DMS153 treated with DMSO at 0.1 percent for 48 hours (cell line): Measurements from ENCODE around the gene GALNT8.
A peak's percentile ranks its signal among the peaks of the same experiment; 100 is the strongest.

Source experiments
- DNase-seq: peaks from one replicate; lab custom pipeline; 2025; ENCODE audit not compliant: unreplicated experiment; lab: John Stamatoyannopoulos, UW

GALNT8 gene

GRCh38 chr12:4794491-4794890 lies 74.3 kb downstream of the GALNT8 start:
- DNase-seq, result no peak

DNA sequence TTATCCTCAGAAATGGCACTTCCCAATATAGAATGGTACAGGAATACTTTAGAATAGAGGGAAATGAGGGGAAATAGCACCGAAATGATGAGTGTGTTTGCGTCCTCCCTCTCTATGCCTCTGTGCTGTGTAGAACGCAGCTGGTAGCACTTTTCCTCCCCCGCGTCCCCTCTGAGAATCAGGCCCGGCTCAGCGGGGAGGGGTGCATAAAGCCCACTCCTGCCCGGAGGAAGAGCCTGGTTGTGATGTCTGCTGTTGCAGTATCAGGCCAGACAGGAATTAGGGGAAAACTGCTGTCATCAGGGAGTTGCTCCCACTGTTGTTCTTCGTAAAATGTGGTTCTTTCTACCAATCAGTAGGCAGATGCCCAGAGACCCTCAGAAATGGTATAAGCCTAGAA lies 76.0 kb downstream of the GALNT8 start:
- DNase-seq, result no peak

DNA sequence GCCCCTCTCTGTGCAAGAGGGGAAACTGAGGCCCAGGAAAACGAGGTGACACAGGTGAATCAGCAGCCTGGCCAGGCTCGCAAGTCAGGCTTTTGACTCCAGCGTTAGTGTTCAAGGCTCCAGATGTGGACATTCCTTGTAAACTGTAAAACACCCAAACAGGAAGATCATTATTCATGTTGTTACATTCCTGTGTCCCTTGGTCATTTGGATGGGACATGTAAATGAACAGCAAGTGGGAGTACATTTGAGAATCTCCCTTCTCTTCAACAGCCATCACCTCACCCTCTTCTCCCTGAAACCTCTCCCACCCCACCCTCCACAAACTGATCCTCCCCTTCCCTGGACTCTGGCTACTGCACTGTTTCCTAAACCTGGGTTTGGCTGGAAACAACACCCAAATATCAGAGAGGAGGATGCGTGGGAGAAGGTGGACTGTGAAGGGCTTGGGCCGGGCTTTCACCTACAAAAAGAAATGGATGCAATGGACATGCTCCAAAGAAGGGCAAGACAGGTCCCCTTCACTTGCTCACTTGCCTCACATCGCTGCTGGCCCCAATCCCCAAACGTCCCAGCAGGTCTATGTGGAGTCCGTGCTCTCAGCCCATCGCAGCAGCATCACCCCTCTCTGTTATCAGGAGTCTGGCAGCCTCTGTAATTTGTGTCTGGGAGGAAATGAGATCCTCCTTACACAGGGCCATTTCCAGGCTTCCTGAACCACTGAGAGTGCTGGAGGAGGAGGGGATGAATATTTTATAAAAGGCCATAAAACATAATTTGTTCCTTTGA lies 76.7 kb downstream of the GALNT8 start:
- DNase-seq, result no peak

- DNase-seq, result no peak
These were observed 80.4 kb downstream of the GALNT8 start for GRCh38 chr12:4800555-4800954.

DNA sequence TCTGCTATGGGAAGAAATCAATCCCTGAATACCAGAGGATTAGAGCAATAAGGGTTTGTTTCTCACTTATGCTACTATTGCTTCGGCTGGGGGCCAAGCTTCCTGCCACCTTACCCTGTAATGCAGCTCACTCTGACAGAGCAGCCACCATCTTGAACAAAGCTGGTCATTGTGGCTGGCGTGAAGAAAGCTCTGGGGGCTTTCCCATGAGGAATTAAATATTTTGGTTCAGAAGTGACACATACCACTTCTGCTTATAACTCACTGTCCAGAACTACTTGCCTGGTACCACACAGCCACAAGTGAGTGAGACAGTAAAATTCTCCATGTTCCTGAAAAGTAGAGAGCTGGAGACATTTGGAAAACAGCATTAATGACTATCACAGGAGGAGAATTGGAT lies 82.6 kb downstream of the GALNT8 start:
- no peak for DNase-seq

GRCh38 chr12:4806439-4807115 lies 86.4 kb downstream of the GALNT8 start:
- DNase-seq, result no peak

- DNase-seq, result no peak
These were observed 87.0 kb downstream of the GALNT8 start for GRCh38 chr12:4807116-4807783.

GRCh38 chr12:4807813-4808212 lies 87.6 kb downstream of the GALNT8 start:
- DNase-seq, result no peak

DNA sequence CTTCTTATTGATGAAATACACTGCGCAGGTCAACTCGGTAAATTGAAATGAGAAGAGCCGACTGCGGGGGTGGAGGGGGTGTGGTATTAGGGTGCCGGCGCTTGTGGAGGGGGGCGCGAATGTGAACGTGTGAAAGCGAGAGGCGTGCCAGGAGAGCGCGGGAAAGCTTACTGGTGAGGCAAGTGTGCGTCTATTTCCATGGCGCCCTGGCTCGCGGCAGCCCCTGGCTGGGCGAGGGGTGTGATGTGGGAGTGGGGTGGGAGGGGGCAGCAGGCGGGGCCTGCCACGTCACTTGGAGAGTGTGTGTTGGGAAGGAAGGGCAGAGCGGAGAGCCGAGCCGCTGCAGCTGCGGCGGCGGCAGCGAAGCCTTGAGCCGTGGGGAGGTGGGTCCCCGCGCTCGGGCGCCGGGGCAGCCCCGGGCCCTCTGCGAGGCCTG lies 88.8 kb downstream of the GALNT8 start:
- DNase-seq, result peak; percentile 52

- DNase-seq, result no peak
These were observed 89.4 kb downstream of the GALNT8 start for GRCh38 chr12:4809449-4810218.

DNA sequence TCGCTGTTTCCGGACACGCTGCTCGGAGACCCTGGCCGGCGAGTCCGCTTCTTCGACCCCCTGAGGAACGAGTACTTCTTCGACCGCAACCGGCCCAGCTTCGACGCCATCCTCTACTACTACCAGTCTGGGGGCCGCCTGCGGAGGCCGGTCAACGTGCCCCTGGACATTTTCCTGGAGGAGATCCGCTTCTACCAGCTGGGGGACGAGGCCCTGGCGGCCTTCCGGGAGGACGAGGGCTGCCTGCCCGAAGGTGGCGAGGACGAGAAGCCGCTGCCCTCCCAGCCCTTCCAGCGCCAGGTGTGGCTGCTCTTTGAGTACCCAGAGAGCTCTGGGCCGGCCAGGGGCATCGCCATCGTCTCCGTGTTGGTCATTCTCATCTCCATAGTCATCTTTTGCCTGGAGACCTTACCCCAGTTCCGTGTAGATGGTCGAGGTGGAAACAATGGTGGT lies 90.0 kb downstream of the GALNT8 start:
- no peak for DNase-seq

GRCh38 chr12:4812624-4813327 lies 92.6 kb downstream of the GALNT8 start:
- no peak for DNase-seq

GRCh38 chr12:4813741-4814140 lies 93.5 kb downstream of the GALNT8 start:
- peak; percentile 15 for DNase-seq

- DNase-seq, result no peak
These were observed 94.3 kb downstream of the GALNT8 start for GRCh38 chr12:4814485-4814884.

DNA sequence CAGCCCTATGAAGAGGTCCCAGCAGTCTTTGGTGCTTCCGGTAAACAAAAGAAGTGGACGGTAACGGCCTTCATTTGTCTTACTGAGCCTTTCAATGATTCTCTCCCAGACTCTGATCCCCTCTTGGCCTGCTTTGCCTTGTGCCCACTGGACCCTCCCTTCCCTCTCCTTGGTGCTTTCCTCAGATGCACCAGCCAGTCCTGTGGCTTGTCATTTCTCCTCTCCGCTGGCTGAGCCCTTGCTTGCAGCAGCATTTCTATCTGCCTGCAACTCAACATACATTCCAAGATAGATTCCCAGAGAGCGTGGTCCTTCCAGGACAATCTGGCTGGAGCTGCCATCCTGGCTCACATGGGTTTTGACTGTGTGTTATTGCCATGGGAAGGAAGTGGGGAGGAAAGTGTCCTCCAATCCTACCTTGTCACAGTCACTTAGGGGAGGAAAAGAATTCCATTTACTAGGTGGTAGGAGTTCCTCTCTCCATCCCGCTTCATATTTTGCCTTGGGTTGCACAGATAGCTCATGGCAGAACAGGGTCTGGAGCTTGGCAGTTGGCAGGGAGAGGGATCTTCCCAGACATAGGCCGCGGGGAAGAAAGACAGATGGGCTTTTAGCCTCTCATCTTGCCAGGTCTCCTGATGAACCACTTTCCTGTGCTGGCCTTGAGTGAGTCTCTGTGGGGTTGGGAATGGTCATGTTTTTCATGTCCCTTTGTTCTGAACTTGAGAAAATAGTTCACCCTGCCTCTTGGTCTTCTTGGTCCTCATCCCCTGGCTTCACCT lies 96.7 kb downstream of the GALNT8 start:
- no peak for DNase-seq

- DNase-seq, result peak; percentile 42
These were observed 97.7 kb downstream of the GALNT8 start for GRCh38 chr12:4817880-4818279.

DNA sequence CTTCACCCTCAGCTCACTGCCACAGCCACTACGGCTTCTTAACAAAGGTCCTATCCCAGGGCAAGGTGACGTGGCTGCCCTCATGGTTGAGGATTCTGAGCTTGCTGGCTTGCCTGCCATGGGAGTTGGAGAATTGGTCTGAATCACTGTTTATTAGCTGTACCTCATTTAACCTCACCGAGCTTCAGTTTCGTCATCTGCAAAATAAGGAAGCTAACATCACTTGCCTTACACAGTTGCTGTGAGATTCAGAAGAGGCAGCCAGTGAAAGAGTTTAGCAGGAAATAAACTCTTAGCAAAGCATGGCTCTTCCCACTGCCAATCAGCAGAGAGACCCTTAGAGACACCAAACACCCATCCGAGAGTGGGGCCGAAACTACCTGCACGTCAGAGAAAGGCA lies 99.5 kb downstream of the GALNT8 start:
- DNase-seq, result no peak

DNA sequence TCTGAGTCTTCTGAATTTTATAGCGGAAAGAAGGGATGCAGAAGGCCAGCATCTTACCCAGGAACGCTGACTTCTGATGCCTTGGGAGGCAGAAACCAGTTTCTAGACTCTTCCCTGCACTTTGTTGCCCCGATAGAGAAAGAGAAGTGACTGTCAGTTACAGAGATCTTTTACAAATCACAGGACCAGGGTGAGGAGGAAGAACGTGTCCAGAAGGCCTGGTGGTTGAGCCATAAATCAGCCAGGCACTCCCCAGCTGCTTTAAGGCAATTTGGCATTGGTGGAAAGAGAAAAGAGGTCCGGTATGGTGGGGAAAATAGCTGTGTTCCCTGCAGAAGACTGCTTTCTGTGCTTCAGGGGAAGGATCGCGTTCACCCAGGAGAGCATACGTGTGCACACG lies 100.8 kb downstream of the GALNT8 start:
- no peak for DNase-seq
